K562 (cell line): ENCODE results near the gene APOM. TPM values are rescaled to one million over a fixed set of nuclear protein-coding genes. Genes with fewer than 3 reads are reported as not detected.

ENCODE experiments used
- ARID1B ChIP-seq: fragments of 450-650 bp; IDR thresholded peaks from 2 replicates; pipeline ENCODE4 v1.6.1; 2016; ENCODE audit warnings: antibody characterized with exemption, mild to moderate bottlenecking, inconsistent platforms
- CBFA2T2 ChIP-seq: fragments of 450-650 bp; conservative IDR thresholded peaks from 2 replicates; pipeline ENCODE4 v1.6.1; 2017; ENCODE audit warnings: mild to moderate bottlenecking
- ETV5 ChIP-seq: sonication (generic); formaldehyde crosslinking; IDR thresholded peaks from 2 replicates; pipeline ENCODE4 v1.4.0; 2020; ENCODE audit warnings: low read depth, mild to moderate bottlenecking, missing genetic modification reagents
- FUS ChIP-seq: fragments of 200-400 bp; formaldehyde crosslinking; optimal IDR thresholded peaks from 2 replicates; pipeline ENCODE3; 2017; ENCODE audit warnings: low read depth, low read length
- ID3 ChIP-seq, 2 experiments: fragments of 250-450 bp in 1 of 2; fragments of 450-650 bp in 1 of 2; sonication (Bioruptor Pico) in 1 of 2; IDR thresholded peaks; 2 replicates each; pipeline versions ENCODE4 v1.6.1 to v1.8.0; 2016 to 2021; ENCODE audit warnings: mild to moderate bottlenecking in 2 of 2, moderate library complexity in 2 of 2, missing compliant biosample characterization in 1 of 2, missing genetic modification characterization in 1 of 2
- MEF2D ChIP-seq: conservative IDR thresholded peaks from 2 replicates; pipeline ENCODE4 v1.6.1; 2016; ENCODE audit warnings: low read depth, missing genetic modification characterization, missing compliant biosample characterization
- PATZ1 ChIP-seq: fragments of 250-450 bp; sonication (Bioruptor Pico); IDR thresholded peaks from 2 replicates; pipeline ENCODE4 v1.5.0; 2020; ENCODE audit warnings: mild to moderate bottlenecking, borderline replicate concordance
- PKNOX1 ChIP-seq: fragments of 450-650 bp; IDR thresholded peaks from 2 replicates; pipeline ENCODE4 v1.6.1; 2016
- PPARD ChIP-seq: fragments of 250-450 bp; sonication (Bioruptor Pico); IDR thresholded peaks from 2 replicates; pipeline ENCODE4 v1.8.0; 2022; ENCODE audit warnings: inconsistent platforms, mild to moderate bottlenecking, moderate library complexity
- SMAD4 ChIP-seq: fragments of 250-450 bp; sonication (Bioruptor Pico); conservative IDR thresholded peaks from 2 replicates; pipeline ENCODE4 v1.8.0; 2021; ENCODE audit warnings: inconsistent platforms, mild to moderate bottlenecking, moderate library complexity
- SMARCA4 ChIP-seq: fragments of 450-650 bp; IDR thresholded peaks from 2 replicates; pipeline ENCODE4 v1.6.1; 2016
- SPI1 ChIP-seq: IDR thresholded peaks from 2 replicates; pipeline ENCODE4 v1.6.1; 2011; ENCODE audit warnings: low read depth, low read length, control low read depth, borderline replicate concordance
- SRF ChIP-seq, 2 experiments: fragments of 250-450, 450-650 bp in 1 of 2; sonication (Bioruptor Pico) in 1 of 2; sonication (generic) in 1 of 2; formaldehyde crosslinking; IDR thresholded peaks; 2 replicates each; pipeline versions ENCODE4 v1.5.0 to v1.5.1; 2020 to 2022; ENCODE audit warnings: mild to moderate bottlenecking in 1 of 2, missing genetic modification reagents in 1 of 2
- TCF3 ChIP-seq: sonication (generic); formaldehyde crosslinking; IDR thresholded peaks from 2 replicates; pipeline ENCODE4 v1.4.0; 2020; ENCODE audit warnings: mild to moderate bottlenecking, missing genetic modification reagents
- TSC22D4 ChIP-seq: fragments of 450-650 bp; IDR thresholded peaks from 2 replicates; pipeline ENCODE4 v1.6.1; 2016; ENCODE audit warnings: missing genetic modification characterization, missing biosample characterization, control low read depth
- ZBTB7A ChIP-seq: IDR thresholded peaks from 2 replicates; pipeline ENCODE4 v1.6.1; 2011; ENCODE audit warnings: low read depth, mild to moderate bottlenecking, low read length, moderate library complexity, borderline replicate concordance; ENCODE audit not compliant: control insufficient read depth
- ZFX ChIP-seq: sonication (generic); formaldehyde crosslinking; IDR thresholded peaks from 2 replicates; pipeline ENCODE4 v1.8.0; 2022; ENCODE audit warnings: mild to moderate bottlenecking, missing genetic modification reagents, moderate library complexity
- ZNF263 ChIP-seq: sonication (generic); formaldehyde crosslinking; IDR thresholded peaks from 2 replicates; pipeline ENCODE4 v1.8.0; 2022; ENCODE audit warnings: mild to moderate bottlenecking, missing genetic modification reagents, borderline replicate concordance
- ZNF57 ChIP-seq: fragments of 450-650 bp; formaldehyde crosslinking; IDR thresholded peaks from 2 replicates; pipeline ENCODE4 v1.4.0; 2020; ENCODE audit warnings: mild to moderate bottlenecking, moderate library complexity
- polyA plus RNA-seq, 8 experiments: library from polyadenylated mRNA; depleted of rRNA in 4 of 8; stranded (reverse) in 5 of 8; unstranded in 3 of 8; fragments of >200 nt; fragmentation: Nextera tagmentation in 2 of 8; fragmentation: Illumina TruSeq in 1 of 8; extraction: Ambion mirVana in 2 of 8; extraction: Trizol in 1 of 8; gene quantifications; 2 replicates each; pipeline versions ENCODE4 v1.2.1 to v1.2.3, GENCODE V29; 2011 to 2014; ENCODE audit warnings: inconsistent platforms in 1 of 8, missing spikeins in 1 of 8
- total RNA-seq, 7 experiments: library from RNA; depleted of rRNA in 6 of 7; stranded (reverse); fragments of >200 nt in 6 of 7; fragmentation: Illumina TruSeq in 2 of 7; extraction: Trizol in 2 of 7; gene quantifications; 2 replicates each; pipeline versions ENCODE4 v1.2.1 to v1.2.3, GENCODE V29; 2011 to 2021; ENCODE audit warnings: low replicate concordance in 1 of 7

Gene APOM
- total and polyA plus RNA-seq, 9 of the 15 experiments (the other 6 are each of a cell fraction or from before 2014, with no cell fraction given), result 5.7 to 24.3 (median 10.4) TPM

GRCh38 chr6:31706599-31706998 is 50.9 kb downstream of the APOM start, which contains the start of gene LY6G6F (continued):
- TF ChIP-seq CBFA2T2 (peak; percentile 56), ETV5 (CRISPR knock-in tag) (0 out of 2 replicates have a peak, but pooled peaks have one; percentile 31), ID3 (CRISPR knock-in tag; IDR thresholded peaks at IDR 0.05) (no peak), ID3 (tag; IDR thresholded peaks at IDR 0.05) (peak; percentile 94), ARID1B (peak; percentile 47), SRF (CRISPR knock-in tag; IDR thresholded peaks at IDR 0.05) (peak in 1 of 2 experiments; percentile 83; a peak in 1 of 4 replicates), ZFX (CRISPR knock-in tag) (0 out of 2 replicates have a peak, but pooled peaks have one; percentile 12), ZNF57 (CRISPR knock-in tag) (no peak), SMAD4 (CRISPR knock-in tag) (0 out of 2 replicates have a peak, but pooled peaks have one; percentile 9), TCF3 (CRISPR knock-in tag) (peak; percentile 63), TSC22D4 (tag) (no peak), SMARCA4 (peak; percentile 25; the same call in 1 of the 2 replicates), ZNF263 (CRISPR knock-in tag) (0 out of 2 replicates have a peak, but pooled peaks have one; percentile 21), MEF2D (tag) (0 out of 2 replicates have a peak, but pooled peaks have one; percentile 24), ZBTB7A (peak; percentile 53; the same call in 1 of the 2 replicates), PPARD (no peak), FUS (no peak), PATZ1 (CRISPR knock-in tag) (no peak), SPI1 (peak; percentile 12; the same call in 1 of the 2 replicates), PKNOX1 (peak; percentile 37; the same call in 1 of the 2 replicates)
